GM19239 (cell line): ENCODE measurements around the gene CIROP.

Experiments used
- DNase-seq: peaks from one replicate; pipeline ENCODE4 v3.0.0; 2011; ENCODE audit warnings: low spot score; ENCODE audit not compliant: insufficient read length
- FAIRE-seq: peaks from 2 replicates; lab custom pipeline; 2011; peaks lifted over from hg19 to GRCh38; lab: Jason Lieb, UNC

The CIROP gene

GRCh38 chr14:23136566-23137133 is 31.9 kb upstream of the CIROP start:
- DNase-seq (no peak), FAIRE-seq (no peak)

- FAIRE-seq, result no peak
- no peak for DNase-seq
These were observed 28.2 kb upstream of the CIROP start for GRCh38 chr14:23132970-23133369.

GRCh38 chr14:23131482-23131881 is 26.7 kb upstream of the CIROP start:
- FAIRE-seq (no peak), DNase-seq (no peak)

- DNase-seq (no peak), FAIRE-seq (no peak)
These were observed 26.1 kb upstream of the CIROP start for GRCh38 chr14:23130871-23131270.

- FAIRE-seq (no peak), DNase-seq (no peak)
These were observed 25.0 kb upstream of the CIROP start for GRCh38 chr14:23129759-23130316.

GRCh38 chr14:23128969-23129758 is 24.4 kb upstream of the CIROP start:
- no peak for FAIRE-seq

GRCh38 chr14:23127861-23128260 is 23.1 kb upstream of the CIROP start:
- FAIRE-seq (no peak), DNase-seq (no peak)

More at GRCh38 chr14:23128969-23129758, 24.4 kb upstream of the CIROP start:
- DNase-seq, result no peak

GRCh38 chr14:23126548-23127278 is 21.9 kb upstream of the CIROP start:
- FAIRE-seq (no peak), DNase-seq (no peak)

- DNase-seq (no peak), FAIRE-seq (no peak)
These were observed 21.2 kb upstream of the CIROP start for GRCh38 chr14:23125933-23126524.

- DNase-seq, result no peak
- FAIRE-seq, result no peak
These were observed 20.2 kb upstream of the CIROP start for GRCh38 chr14:23125011-23125410.

- DNase-seq (no peak), FAIRE-seq (no peak)
These were observed 19.7 kb upstream of the CIROP start for GRCh38 chr14:23124337-23124954.

GRCh38 chr14:23123419-23123818 is 18.6 kb upstream of the CIROP start:
- DNase-seq (no peak), FAIRE-seq (no peak)

GRCh38 chr14:23122086-23122485 is 17.3 kb upstream of the CIROP start:
- FAIRE-seq, result no peak

GRCh38 chr14:23121361-23121771 is 16.6 kb upstream of the CIROP start:
- FAIRE-seq, result no peak
- DNase-seq, result peak; percentile 32

More at GRCh38 chr14:23122086-23122485, 17.3 kb upstream of the CIROP start:
- no peak for DNase-seq

GRCh38 chr14:23120541-23121251 is 15.9 kb upstream of the CIROP start:
- DNase-seq (peak; percentile 90), FAIRE-seq (peak; percentile 92)

- no peak for DNase-seq
- no peak for FAIRE-seq
These were observed 14.9 kb upstream of the CIROP start for GRCh38 chr14:23119363-23120327.

- DNase-seq (no peak), FAIRE-seq (no peak)
These were observed 13.9 kb upstream of the CIROP start, which contains the start of gene CEBPE for GRCh38 chr14:23118506-23119362. Gene CEBPE, minus strand, starts transcription at chr14:23119255. Its CDS starts 164 bp downstream, at chr14:23119091.
